GM21619 (cell line): ENCODE results near the gene TMEM170A.
"Not testable (repeated sequence)": the region's sequence is repeated elsewhere in the genome, so short reads cannot be mapped to it uniquely, and the experiment has no call there.

Experiments
- ATAC-seq: cut with Tn5 transposase; IDR thresholded peaks from one replicate; pipeline ENCODE4 v1.9.1; 2021; ENCODE audit not compliant: unreplicated experiment

TMEM170A gene, protein sequence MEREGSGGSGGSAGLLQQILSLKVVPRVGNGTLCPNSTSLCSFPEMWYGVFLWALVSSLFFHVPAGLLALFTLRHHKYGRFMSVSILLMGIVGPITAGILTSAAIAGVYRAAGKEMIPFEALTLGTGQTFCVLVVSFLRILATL

DNA sequence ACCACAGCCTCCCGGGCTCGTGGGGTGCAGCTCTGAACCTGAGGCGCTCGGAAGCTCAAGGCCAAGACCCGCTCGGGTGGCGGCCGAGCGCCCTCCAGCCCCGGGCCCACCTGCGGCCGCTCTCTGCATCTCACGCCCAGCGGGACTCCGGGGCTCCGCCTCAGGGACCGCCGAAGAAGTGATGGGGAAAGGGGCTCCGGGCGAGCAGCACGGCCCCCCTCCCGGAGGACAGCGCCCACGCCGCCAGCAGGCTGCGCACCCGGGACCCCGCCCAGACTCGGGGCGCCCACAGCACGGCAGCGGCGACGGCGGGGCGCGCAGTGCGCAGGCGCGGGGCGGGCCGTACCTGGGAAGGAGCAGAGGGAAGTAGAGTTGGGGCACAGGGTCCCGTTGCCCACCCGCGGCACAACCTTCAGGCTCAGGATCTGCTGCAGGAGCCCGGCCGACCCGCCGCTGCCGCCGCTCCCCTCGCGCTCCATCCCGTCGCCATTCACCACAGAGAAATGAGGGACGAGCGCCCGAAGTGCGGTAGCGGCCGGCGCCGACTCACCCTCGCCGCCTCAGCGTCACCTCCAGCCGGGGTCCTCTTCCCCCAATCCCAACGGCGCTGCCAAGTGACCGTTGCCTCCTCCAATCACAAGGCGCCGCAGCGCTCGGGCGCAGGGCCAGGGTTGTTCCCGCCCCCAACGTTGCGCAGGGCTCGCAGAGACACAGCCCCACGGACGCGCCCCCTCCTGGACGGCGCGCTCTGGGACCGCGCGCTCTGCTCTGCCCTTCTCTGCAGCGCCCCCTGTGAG, at the start of gene TMEM170A:
Gene TMEM170A, minus strand, starts transcription at position 568 of the 797 bp plus-strand sequence. Its CDS starts 89 bp downstream, at position 479.
- ATAC-seq, result peak; percentile 92

DNA sequence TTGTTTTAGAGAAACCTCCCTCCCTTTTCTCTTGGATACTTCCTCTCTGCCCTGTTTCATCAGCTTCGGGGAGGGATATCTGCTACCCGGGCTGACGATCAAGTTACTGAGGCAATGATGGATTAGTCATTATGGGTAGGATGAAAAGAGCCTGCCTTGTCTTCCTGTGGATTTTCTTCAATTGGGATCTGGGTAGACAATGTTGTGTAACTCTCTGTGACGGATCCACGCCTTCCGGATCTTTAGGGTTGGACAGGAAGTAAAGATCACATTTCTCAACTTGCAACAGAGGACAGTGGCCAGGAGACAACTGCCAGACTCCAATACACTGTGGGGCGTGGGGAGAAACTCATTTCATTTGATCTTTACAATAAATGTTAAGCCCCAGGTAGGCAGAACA, 42.1 kb upstream of the TMEM170A start:
- no peak for ATAC-seq

DNA sequence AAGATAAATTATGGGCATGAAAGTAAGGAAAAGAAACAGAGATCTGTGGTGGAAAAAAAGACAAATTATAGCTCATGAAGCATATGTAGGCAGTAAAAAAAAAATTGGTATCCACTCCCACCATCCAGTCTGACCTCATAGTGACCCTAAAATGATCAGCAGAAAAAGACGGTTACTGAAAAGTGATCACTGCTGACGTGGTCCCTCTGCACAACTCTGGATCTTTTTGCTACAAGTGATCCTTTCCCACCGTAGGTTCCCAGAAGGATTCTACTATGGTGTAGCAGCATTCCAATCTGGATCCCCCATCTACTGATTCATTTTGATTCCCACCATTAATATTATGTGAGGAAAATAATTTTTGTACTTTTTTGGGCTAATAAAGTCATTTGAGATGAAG, 41.6 kb upstream of the TMEM170A start:
- no peak for ATAC-seq

DNA sequence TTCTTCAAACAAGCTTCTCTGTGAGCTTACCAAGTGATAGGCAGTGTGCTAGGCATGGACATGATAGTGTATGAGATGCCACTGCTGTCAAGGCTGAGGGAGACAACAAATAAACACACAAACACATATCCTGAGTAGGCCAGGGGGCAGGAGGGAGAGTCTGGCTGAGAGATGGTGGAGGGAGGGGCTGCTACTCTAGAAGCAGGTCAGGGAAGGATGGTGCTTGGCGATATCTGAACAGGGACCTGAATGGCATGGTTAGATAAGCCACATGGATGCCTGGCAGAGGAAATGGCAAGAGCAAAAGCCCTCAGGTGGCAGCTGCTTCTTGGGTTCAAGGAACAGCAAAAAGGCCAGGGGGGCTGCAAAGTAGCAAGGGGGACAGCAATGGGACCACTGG, 39.3 kb upstream of the TMEM170A start:
- ATAC-seq, result no peak

DNA sequence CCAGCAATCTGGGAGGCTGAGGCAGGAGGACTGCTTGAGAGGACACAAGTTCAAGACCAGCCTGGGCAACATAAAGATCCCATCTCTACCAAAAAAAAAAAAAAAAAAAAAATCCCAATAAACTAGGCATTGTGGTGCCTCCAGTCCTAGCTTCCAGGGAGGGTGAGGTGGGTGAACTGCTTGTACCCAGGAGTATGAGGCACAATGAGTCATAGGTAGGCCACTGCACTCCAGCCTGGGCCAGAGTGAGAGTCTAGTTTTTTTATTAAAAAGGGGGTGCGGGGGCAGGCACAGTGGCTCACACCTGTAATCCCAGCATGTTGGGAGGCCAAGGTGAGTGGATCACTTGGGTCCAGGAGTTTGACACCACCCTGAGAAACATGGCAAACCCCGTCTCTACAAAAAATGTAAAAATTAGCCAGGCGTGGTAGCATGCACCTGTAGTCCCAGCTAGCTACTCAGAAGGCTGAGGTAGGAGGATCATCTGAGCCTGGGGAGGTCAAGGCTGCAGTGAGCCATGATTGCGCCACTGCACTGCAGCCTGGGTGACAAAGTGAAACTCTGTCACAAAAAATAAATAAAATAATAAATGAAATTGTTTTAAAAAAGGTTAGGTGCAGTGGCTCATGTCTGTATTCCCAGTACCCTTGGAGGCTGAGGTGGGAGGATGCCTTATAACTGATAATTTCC, 38.6 kb upstream of the TMEM170A start:
- no peak for ATAC-seq

DNA sequence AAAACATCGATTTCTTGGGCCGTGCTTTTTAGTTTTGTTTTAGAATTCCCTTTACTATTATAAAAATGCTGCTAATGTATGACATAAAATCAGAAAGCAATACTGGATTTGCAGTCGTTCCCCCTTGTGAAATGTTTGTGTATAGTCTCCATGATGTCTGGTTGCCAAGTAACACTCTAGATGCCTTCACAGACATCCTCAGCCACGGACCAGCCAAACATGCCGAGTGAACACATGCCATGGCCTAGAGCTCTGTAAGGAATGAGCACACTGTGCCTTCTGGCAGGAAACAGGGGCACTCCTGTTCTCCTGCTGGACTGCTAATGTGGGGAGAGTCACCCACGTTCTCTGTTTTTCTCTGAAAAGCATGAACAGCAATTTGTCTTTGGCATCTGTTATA, 37.3 kb upstream of the TMEM170A start:
- ATAC-seq, result not testable (repeated sequence)

DNA sequence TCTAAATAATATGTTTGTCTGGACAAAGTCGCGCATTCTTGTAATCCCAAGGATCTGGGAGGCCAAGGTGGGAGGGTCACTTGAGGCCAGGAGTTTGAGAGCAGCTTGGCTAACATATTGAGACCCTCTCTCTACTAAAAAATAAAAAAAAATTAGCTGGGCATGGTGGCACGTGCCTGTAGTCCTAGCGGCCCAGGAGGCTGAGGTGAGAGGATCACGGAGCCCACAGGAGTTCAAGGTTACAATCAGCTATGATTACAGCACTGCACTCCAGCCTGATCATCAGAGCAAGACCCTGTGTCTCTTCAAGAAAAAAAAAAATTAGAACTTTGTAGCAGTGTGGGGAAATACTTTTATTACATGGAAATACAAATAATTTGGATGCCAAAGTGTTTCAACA, 36.9 kb upstream of the TMEM170A start:
- no peak for ATAC-seq

DNA sequence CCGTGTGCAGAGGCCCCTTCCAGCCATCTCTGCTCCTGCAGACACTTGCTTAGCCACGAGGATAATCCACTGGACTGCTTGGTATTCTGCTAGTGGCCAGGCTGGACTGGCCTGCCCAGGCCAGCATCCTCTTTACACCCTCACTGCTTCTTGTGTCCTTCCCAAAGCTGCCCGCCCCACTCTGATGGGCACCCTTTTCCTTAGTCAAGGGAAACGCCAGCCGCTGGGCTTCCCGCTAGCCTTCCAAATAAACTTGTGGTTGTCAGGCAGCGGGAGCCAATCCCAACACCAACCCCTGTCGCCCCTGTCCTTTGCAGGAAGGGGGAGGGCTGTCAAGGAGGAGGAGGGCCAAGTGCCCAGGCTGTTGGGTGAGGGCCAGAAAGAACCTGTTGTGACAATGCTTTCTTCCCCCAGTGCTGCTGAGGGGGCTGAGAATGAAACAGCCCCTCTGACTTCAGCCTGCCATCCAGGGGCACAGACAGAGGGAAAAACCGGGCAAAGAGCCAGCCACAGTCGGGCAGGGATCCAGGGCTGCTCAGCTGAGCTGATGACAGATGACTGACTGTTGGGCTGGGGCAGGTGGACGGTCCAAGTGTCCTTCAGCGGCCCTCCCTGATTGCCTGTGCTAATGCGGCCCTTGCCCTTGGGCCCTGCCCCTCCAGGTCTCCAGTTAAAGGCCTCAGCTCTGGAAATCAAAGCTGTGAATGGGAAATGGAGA, 34.3 kb upstream of the TMEM170A start:
- ATAC-seq, result not testable (repeated sequence)

DNA sequence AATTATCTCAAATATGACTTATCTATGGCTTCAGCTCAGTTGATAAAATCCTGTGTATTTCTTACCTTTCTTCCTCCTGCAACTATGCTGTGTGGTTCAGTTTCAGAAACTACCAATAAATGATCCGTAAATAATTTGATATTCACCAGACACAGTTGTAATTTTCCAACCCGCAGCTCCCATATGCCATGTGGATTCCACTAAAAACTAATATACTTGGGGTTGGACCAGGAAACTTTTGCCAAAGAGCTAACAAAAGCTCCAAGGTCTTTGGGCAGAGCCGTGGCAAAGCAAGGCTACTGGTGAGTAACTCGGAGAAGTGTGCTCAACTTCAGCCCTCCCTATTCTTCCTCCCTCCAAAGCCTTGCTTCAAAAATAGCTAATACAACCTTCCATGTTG, 33.1 kb upstream of the TMEM170A start:
- ATAC-seq, result no peak

DNA sequence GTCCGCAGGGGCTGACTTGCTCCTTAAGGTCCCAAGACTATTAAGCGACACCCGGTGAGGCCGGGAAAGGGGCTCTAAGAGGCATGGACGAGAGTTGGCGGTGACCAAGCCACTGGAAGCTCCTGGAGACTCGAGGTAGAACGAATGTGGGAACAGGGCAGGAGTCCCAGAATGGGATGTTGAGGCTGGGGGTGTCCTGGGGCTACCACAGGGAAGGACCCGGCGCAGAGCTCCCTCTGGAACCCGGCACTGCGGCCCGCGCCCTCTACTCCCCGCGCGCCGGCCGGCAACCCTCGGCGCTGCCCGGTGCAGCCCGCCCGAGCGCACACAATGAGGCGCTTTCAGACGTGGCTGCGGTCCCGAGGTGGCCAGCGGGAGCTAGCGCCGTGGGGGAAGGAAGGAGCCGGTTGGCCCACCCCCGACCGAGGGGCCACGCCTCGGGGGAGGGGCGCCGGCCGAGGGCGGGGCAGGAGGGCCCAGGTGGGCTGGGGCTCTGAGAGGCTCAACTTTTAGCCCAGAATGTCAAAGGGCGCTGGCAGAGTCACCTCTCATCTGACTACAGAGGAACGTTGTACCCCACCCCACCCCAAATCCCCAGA, 30.7 kb upstream of the TMEM170A start, which contains the start of gene CHST6:
Gene CHST6, minus strand, starts transcription at position 366 of the 599 bp plus-strand sequence. CDS start 15,613 bp downstream, outside the sequence.
- ATAC-seq, result peak; percentile 51

DNA sequence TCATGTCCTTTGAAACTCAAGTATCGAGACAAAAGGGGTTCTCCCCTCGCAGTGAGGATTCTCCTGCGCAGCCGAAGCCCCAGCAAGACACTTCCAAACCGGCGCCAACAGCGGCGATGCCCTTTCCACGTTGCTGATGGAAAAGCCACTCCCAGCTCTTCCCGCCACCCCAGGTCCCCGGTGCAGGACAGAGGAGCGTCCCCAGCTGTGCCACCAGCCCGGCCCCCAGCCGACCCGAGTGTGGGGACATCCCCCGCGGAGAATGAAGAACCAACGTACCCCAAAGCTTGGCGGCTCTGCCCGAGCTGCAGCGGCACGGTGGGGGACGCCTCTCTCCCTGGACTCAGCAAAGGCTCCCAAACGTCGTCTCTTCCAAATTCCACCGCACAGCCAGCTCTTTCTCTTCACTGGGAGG, 30.2 kb upstream of the TMEM170A start:
- no peak for ATAC-seq

DNA sequence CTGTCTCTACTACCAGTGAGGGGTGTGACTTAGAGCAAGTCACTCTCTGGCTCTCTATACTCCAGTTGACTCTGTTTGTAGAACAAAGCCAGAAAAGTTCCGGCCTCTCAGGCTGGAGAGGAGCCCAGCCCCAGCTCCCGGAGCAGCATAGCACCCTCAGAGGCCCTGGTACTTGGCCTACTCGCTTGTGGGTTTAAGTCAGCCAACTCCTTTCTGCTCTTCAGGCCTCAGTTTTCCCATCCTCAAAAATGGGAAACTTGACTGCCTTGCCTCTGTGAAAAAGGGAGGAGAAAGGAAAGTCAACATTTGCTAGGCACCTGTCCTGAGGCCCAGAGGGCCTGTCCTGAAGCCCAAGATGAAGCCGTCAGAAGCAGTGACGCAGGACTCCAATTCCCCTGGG, 29.7 kb upstream of the TMEM170A start:
- ATAC-seq, result no peak

DNA sequence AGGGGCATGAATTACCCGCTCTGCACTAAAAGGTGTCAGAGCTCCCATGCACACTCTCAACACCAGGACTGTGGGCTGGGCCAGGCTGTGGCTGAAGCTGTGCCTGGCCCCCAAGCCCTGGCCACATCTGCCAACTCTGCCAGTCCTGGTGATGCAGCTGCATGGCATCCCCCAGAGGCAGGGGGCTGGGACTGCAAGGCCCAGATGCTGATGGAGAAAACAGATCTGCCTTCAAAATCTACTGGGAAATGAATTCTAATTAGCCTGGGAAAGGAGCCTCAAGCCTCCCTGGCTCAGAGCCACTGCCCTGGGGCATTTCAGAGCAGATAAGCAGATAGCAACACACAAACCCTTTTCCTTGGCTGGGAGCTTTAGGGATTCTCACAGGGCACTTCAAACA, 27.4 kb upstream of the TMEM170A start:
- ATAC-seq, result no peak

DNA sequence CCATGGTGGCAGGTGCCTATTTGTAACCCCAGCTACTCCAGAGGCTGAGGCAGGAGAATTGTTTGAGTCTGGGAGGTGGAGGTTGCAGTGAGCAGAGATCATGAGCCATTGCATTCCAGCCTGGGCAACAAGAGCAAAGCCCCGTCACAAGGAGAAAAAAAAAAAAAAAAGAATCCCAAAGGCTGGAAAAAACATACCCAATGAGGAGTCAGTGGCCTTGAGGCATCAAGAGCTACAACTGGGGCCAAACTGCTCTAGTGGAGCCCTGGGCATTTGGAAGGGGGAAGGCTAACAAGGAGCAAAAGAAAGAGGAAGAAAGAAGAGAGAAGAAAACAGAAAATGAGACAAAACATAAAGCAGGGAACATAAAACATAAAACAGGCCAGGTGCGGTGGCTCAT, 23.8 kb upstream of the TMEM170A start:
- ATAC-seq, result no peak

DNA sequence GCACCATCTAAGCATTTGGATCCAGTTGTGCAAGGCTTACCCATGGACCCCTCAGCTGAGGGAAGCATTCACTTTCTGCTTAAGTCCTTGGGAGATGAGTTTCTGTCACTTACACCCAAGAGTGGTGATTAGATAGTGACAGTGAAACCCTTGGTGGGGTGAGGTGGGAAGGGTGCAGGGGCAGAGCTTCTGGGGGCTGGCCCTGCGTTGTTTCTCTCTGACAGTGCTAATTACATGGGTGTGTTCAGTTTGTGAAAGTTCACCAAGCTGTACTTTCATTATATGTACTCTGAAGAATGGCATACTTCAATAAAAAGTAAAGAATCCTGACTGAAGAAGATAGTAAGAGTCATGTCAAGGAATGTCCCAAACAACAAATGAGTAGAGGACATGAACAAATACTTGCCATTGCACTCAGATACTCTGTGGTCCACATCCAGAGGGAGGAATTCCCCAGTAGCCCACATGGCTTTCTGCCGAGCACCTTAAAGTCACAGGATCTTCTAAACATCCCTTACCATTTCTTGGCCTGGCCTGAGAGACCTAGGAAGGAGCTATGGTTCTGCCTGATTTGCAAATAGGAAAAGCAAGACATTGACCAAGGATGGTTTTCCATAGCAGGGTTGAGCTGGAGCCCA, 22.3 kb upstream of the TMEM170A start:
- ATAC-seq, result peak; percentile 50

DNA sequence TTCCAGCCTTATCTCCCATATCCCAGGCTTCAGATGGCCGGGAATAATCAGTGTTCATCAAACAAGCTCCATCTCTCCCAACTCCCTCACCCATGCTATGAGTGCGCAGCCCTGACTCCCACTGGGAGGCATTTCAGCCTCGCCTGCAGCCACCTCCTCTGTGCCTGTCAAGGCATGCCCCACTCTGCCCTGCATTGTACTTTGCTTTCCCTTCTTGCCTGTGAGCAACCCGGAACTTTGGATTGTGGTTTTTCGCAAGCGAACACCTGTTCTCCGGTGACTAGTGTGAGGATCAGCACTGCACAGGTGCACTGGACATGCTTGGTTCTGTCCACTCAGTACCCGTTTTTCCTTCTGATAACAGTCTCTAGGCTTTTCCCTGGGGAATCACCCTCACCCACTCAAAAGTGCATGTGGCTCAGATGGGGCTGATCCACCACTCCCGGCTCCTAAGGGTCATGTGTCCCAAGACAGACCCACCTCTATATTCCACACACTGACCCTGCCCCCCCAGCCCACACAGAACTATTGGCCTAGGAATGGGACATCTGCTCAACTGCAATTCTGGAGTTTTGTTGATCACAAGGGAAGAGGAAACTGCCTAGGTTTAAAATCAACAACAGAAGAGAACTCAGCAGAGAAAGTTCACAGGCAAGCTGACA, 21.7 kb upstream of the TMEM170A start:
- no peak for ATAC-seq

DNA sequence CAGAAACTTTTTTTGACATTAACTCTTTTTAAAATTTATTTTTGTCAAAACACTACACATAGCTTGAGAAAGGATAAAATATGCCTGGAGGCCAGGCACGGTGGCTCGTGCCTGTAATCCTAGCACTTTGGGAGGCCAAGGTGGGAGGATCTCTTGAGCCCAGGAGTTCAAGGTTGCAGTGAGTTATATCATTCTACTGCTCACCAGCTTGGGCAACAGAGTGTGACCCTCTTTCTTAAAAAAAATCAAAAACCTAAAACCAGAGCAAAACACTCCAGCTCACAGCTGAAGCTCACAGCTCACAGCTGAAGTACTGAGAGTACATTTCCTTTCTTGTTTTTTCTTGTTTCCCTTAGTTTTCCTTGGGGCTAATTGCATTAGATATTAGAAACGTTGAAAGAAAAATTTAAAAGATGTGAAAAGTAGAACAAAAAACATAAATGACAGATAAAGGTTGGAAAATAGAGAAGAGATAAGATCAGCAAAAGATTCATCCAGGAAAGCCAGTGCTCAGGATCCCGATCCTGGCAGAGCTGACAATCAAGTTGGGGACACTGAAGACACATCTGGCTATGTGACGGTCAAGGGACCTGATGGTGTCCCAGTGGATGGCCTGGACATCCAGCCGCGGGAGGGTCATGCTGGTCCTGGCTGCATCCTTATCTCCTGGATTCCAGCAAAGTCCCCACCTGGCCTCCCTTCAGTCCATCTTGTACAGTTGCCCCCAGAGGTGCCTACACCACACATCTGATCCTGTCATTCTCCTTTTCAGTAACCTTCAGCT, 20.9 kb upstream of the TMEM170A start:
- peak; percentile 52 for ATAC-seq

DNA sequence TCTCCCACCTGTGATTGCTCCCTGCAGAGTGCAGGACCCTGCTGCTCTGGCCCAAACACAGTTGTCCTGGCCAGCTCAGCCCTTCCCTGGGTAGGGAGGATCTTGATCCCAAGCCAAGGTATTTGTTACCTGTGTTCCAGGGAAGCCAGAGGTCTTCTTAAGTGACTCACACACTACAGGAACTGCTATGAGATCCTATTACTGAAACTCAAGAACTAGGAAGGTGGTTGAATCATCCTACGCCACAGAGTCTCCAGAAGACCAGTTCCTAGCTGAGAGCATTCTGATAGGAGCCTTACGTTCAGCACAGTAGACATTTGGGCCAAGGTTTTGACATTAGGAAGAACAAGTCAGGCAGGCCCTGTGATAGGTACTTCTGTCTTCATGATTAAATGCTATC, 18.7 kb upstream of the TMEM170A start:
- ATAC-seq, result no peak
